SK-N-SH treated with all-trans-retinoic acid at 6 μM for 48 hours (cell line): ENCODE data around the gene SMC6.

Source experiments
- ATAC-seq: fragments of 200-7000 bp; cut with Tn5 transposase; 3 replicates; pipeline ENCODE4 v1.9.1; 2020; ENCODE audit warnings: mild to moderate bottlenecking, moderate library complexity
- ARNTL ChIP-seq: fragments of 450-650 bp; formaldehyde crosslinking; IDR thresholded peaks from 2 replicates; pipeline ENCODE4 v1.5.0; 2020; ENCODE audit warnings: low read depth, mild to moderate bottlenecking, moderate library complexity, borderline replicate concordance
- BACH2 ChIP-seq: fragments of 250-450 bp; sonication (Bioruptor Pico); IDR thresholded peaks from 2 replicates; pipeline ENCODE4 v1.9.0; 2021; ENCODE audit warnings: mild to moderate bottlenecking, borderline replicate concordance
- ESRRG ChIP-seq: fragments of 250-450 bp; sonication (Bioruptor Pico); IDR thresholded peaks from 2 replicates; pipeline ENCODE4 v1.6.1; 2021; ENCODE audit warnings: mild to moderate bottlenecking
- OSR1 ChIP-seq: fragments of 250-450 bp; sonication (Bioruptor Pico); IDR thresholded peaks from 2 replicates; pipeline ENCODE4 v1.8.0; 2022; ENCODE audit warnings: moderate library complexity, mild to moderate bottlenecking, inconsistent platforms
- PPARA ChIP-seq: fragments of 250-450 bp; sonication (Bioruptor Pico); IDR thresholded peaks from 2 replicates; pipeline ENCODE4 v1.5.0; 2020; ENCODE audit warnings: mild to moderate bottlenecking, borderline replicate concordance
- RARB ChIP-seq: fragments of 250-450 bp; sonication (Bioruptor Pico); IDR thresholded peaks from 2 replicates; pipeline ENCODE4 v1.8.0; 2021; ENCODE audit warnings: mild to moderate bottlenecking, moderate library complexity
- SNAI2 ChIP-seq: fragments of 250-450 bp; sonication (Bioruptor Pico); IDR thresholded peaks from 2 replicates; pipeline ENCODE4 v1.5.0; 2020; ENCODE audit warnings: mild to moderate bottlenecking, moderate library complexity
- TCF4 ChIP-seq: fragments of 250-450 bp; sonication (Bioruptor Pico); IDR thresholded peaks from 2 replicates; pipeline ENCODE4 v1.8.0; 2021; ENCODE audit warnings: mild to moderate bottlenecking, moderate library complexity, borderline replicate concordance
- TOX ChIP-seq: fragments of 250-450 bp; sonication (Bioruptor Pico); IDR thresholded peaks from 2 replicates; pipeline ENCODE4 v1.8.0; 2021; ENCODE audit warnings: mild to moderate bottlenecking, moderate library complexity, borderline replicate concordance
- ZC3H10 ChIP-seq: fragments of 250-450 bp; sonication (Bioruptor Pico); IDR thresholded peaks from 2 replicates; pipeline ENCODE4 v1.5.1; 2021; ENCODE audit warnings: mild to moderate bottlenecking, moderate library complexity
- ZFP3 ChIP-seq: fragments of 250-450 bp; sonication (Bioruptor Pico); IDR thresholded peaks from 2 replicates; pipeline ENCODE4 v1.5.0; 2020; ENCODE audit warnings: mild to moderate bottlenecking, moderate library complexity
- ZFP30 ChIP-seq: fragments of 450-650 bp; formaldehyde crosslinking; IDR thresholded peaks from 2 replicates; pipeline ENCODE4 v1.5.0; 2022; ENCODE audit warnings: mild to moderate bottlenecking, moderate library complexity
- ZNF565 ChIP-seq: fragments of 450-650 bp; formaldehyde crosslinking; conservative IDR thresholded peaks from 2 replicates; pipeline ENCODE4 v1.5.0; 2020; ENCODE audit warnings: low read depth, mild to moderate bottlenecking, moderate library complexity
- ZNF70 ChIP-seq: fragments of 450-650 bp; formaldehyde crosslinking; IDR thresholded peaks from 2 replicates; pipeline ENCODE4 v1.5.0; 2020; ENCODE audit warnings: mild to moderate bottlenecking, moderate library complexity
- TF ChIP-seq, protein P1 (sequence below): fragments of 250-450 bp; sonication (Bioruptor Pico); IDR thresholded peaks from 2 replicates; pipeline ENCODE4 v1.8.0; 2021; ENCODE audit warnings: low read depth, mild to moderate bottlenecking, moderate library complexity, borderline replicate concordance
- TF ChIP-seq, protein P2 (sequence below): fragments of 250-450 bp; sonication (Bioruptor Pico); IDR thresholded peaks from 2 replicates; pipeline ENCODE4 v1.5.0; 2020; ENCODE audit warnings: mild to moderate bottlenecking, moderate library complexity
- TF ChIP-seq, protein P3 (sequence below): fragments of 250-450 bp; sonication (Bioruptor Pico); IDR thresholded peaks from 2 replicates; pipeline ENCODE4 v1.5.1; 2021; ENCODE audit warnings: mild to moderate bottlenecking, moderate library complexity
- TF ChIP-seq, protein P4 (sequence below): fragments of 250-450 bp; sonication (Bioruptor Pico); IDR thresholded peaks from 2 replicates; pipeline ENCODE4 v1.5.1; 2020; ENCODE audit warnings: low read depth, mild to moderate bottlenecking, moderate library complexity
- TF ChIP-seq, protein P5 (sequence below): fragments of 250-450 bp; sonication (Bioruptor Pico); IDR thresholded peaks from 2 replicates; pipeline ENCODE4 v1.8.0; 2020; ENCODE audit warnings: mild to moderate bottlenecking, moderate library complexity, borderline replicate concordance

Gene SMC6

DNA sequence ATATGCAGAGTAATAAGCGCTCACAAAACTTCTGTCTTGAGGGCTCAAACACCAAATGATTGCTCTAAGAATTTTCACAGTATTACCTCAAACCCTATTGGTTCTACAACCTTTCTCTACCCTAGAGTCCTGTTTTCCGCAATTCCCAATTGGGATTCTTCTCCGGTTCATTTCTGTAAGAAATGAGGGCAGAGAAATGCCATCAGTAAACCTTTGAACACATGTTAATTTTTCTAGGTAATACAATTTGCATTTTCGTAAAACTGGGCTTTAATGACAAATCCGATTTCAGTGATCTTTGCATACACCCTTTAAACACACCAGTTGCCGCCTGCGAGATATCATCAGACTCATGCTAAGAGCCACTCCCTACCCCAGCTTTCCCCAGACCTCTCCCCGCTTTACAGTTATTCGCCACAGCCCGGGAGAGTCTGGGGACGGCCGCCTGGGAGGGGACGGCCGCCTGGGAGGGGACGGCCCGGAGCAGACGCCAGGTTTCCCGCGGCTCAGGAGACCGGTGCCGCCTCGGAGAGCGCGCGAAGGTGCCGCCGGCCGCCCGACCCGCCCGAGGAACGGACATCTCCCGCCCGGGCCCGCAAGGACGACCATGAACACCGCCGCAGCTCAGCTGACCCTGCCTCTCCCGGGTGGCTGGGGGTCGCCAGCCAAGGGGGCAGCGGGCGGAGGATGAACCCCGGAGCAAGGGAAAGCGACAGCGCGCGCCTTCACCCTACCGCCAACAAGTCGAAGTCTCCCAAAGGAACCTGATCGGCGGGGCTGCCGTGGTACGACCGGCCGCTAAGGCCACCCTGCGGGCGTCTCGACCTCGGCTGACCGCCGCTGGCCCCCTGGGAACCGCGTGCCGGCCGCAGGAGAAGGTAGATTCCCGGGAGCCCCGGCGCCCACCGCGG lies 463 bp downstream of the SMC6 start (continued):
- TF ChIP-seq, protein P1, sequence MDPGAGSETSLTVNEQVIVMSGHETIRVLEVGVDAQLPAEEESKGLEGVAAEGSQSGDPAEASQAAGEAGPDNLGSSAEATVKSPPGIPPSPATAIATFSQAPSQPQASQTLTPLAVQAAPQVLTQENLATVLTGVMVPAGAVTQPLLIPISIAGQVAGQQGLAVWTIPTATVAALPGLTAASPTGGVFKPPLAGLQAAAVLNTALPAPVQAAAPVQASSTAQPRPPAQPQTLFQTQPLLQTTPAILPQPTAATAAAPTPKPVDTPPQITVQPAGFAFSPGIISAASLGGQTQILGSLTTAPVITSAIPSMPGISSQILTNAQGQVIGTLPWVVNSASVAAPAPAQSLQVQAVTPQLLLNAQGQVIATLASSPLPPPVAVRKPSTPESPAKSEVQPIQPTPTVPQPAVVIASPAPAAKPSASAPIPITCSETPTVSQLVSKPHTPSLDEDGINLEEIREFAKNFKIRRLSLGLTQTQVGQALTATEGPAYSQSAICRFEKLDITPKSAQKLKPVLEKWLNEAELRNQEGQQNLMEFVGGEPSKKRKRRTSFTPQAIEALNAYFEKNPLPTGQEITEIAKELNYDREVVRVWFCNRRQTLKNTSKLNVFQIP (CRISPR knock-in tag) = no peak
- TF ChIP-seq ZNF70 (CRISPR knock-in tag) = no peak
- TF ChIP-seq ZFP30 (CRISPR knock-in tag) = no peak
- no peak for TF ChIP-seq ESRRG

DNA sequence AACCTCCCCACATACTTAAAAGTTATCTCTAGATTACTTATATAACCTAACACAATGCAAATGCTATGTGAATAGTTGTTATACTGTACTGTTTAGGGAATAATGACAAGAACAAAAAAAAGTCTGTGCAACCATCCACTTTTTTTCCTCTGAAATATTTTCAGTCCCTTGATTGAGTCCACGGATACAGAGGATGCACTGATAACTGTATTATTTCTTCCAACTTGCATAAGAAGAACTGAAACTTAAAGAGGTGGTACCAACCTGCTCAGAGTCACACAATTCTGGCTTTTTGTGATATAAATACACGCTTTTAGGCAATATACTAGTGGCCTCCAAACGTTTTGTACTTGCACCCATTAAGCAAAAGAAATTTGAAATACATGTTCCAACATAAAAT lies 1.4 kb downstream of the SMC6 start:
- TF ChIP-seq, protein P1 (CRISPR knock-in tag) = no peak
- TF ChIP-seq OSR1 (no peak), ZFP3 (CRISPR knock-in tag) (no peak), ZC3H10 (CRISPR knock-in tag) (no peak), RARB (CRISPR knock-in tag) (no peak), TCF4 (CRISPR knock-in tag) (no peak), ZNF70 (CRISPR knock-in tag) (no peak)
- TF ChIP-seq, protein P2, sequence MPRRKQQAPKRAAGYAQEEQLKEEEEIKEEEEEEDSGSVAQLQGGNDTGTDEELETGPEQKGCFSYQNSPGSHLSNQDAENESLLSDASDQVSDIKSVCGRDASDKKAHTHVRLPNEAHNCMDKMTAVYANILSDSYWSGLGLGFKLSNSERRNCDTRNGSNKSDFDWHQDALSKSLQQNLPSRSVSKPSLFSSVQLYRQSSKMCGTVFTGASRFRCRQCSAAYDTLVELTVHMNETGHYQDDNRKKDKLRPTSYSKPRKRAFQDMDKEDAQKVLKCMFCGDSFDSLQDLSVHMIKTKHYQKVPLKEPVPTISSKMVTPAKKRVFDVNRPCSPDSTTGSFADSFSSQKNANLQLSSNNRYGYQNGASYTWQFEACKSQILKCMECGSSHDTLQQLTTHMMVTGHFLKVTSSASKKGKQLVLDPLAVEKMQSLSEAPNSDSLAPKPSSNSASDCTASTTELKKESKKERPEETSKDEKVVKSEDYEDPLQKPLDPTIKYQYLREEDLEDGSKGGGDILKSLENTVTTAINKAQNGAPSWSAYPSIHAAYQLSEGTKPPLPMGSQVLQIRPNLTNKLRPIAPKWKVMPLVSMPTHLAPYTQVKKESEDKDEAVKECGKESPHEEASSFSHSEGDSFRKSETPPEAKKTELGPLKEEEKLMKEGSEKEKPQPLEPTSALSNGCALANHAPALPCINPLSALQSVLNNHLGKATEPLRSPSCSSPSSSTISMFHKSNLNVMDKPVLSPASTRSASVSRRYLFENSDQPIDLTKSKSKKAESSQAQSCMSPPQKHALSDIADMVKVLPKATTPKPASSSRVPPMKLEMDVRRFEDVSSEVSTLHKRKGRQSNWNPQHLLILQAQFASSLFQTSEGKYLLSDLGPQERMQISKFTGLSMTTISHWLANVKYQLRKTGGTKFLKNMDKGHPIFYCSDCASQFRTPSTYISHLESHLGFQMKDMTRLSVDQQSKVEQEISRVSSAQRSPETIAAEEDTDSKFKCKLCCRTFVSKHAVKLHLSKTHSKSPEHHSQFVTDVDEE = no peak
- ATAC-seq = no peak

DNA sequence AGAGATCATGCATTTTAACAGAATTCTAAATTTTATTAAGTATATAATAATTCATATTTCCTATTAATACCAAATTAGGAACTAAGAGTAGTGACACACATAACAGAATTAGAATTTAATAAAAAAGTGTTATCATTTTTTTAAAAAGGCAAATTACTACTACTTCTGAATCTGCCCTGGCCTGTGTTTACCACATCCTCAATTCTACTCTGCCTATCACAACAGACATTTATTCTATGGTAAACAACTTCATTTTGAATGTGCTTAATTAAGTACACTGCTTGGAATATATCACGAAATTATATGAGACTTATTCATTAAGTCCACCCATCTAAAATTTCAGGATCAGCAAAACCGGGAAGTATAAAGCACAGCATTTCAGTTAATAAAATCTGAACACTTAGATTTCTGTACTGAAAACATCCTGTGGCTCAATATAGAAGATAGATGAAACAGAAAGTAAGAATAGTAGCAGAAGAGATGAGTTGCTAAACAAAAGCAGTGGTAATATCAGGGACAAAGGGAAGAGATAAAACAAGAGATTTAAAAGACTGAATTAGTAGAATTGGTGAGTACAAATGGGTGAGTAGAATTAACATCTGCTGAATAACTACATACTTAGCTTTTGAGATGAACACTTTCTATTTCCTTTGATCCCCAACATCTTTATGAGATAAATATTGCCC lies 3.7 kb downstream of the SMC6 start:
- ATAC-seq = no peak
- TF ChIP-seq ARNTL (CRISPR knock-in tag) = no peak
- TF ChIP-seq TOX (CRISPR knock-in tag) = no peak
- no peak for TF ChIP-seq ESRRG
- no peak for TF ChIP-seq ZNF70 (CRISPR knock-in tag)
- TF ChIP-seq OSR1 = no peak
- TF ChIP-seq, protein P1 (CRISPR knock-in tag) = no peak
- no peak for TF ChIP-seq ZNF565
- TF ChIP-seq, protein P3, sequence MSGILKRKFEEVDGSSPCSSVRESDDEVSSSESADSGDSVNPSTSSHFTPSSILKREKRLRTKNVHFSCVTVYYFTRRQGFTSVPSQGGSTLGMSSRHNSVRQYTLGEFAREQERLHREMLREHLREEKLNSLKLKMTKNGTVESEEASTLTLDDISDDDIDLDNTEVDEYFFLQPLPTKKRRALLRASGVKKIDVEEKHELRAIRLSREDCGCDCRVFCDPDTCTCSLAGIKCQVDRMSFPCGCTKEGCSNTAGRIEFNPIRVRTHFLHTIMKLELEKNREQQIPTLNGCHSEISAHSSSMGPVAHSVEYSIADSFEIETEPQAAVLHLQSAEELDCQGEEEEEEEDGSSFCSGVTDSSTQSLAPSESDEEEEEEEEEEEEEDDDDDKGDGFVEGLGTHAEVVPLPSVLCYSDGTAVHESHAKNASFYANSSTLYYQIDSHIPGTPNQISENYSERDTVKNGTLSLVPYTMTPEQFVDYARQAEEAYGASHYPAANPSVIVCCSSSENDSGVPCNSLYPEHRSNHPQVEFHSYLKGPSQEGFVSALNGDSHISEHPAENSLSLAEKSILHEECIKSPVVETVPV = no peak
- TF ChIP-seq, protein P4, sequence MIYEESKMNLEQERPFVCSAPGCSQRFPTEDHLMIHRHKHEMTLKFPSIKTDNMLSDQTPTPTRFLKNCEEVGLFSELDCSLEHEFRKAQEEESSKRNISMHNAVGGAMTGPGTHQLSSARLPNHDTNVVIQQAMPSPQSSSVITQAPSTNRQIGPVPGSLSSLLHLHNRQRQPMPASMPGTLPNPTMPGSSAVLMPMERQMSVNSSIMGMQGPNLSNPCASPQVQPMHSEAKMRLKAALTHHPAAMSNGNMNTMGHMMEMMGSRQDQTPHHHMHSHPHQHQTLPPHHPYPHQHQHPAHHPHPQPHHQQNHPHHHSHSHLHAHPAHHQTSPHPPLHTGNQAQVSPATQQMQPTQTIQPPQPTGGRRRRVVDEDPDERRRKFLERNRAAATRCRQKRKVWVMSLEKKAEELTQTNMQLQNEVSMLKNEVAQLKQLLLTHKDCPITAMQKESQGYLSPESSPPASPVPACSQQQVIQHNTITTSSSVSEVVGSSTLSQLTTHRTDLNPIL = no peak
- TF ChIP-seq PPARA (CRISPR knock-in tag) = no peak
- no peak for TF ChIP-seq ZFP3 (CRISPR knock-in tag)
- TF ChIP-seq RARB (CRISPR knock-in tag) = no peak
- no peak for TF ChIP-seq TCF4 (CRISPR knock-in tag)
- no peak for TF ChIP-seq SNAI2 (CRISPR knock-in tag)
- no peak for TF ChIP-seq BACH2 (CRISPR knock-in tag)
- TF ChIP-seq, protein P5, sequence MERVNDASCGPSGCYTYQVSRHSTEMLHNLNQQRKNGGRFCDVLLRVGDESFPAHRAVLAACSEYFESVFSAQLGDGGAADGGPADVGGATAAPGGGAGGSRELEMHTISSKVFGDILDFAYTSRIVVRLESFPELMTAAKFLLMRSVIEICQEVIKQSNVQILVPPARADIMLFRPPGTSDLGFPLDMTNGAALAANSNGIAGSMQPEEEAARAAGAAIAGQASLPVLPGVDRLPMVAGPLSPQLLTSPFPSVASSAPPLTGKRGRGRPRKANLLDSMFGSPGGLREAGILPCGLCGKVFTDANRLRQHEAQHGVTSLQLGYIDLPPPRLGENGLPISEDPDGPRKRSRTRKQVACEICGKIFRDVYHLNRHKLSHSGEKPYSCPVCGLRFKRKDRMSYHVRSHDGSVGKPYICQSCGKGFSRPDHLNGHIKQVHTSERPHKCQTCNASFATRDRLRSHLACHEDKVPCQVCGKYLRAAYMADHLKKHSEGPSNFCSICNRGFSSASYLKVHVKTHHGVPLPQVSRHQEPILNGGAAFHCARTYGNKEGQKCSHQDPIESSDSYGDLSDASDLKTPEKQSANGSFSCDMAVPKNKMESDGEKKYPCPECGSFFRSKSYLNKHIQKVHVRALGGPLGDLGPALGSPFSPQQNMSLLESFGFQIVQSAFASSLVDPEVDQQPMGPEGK (CRISPR knock-in tag) = no peak
